ENCODE data around the gene RAB20. TPM values are rescaled to one million over a fixed set of nuclear protein-coding genes. Genes with fewer than 3 reads are reported as not detected.

Gene RAB20
- total and polyA plus RNA-seq, 4 donors: 9.8 to 36.9 (median 25.2) TPM

- Histone ChIP-seq H3K36me3 (ENCODE audit: control insufficient read depth in 4 of 4, insufficient read depth in 3 of 4, low read depth in 1 of 4, low read length in 3 of 4) (peaks cover 0 to 5% (median 0%) of the 10 kb centered on the region in 4 donors), H3K9me3 (ENCODE audit: control insufficient read depth in 4 of 4, low read length in 3 of 4) (no peaks in the 10 kb centered on the region), H3K4me1 (ENCODE audit: control insufficient read depth in 4 of 4, insufficient read depth in 4 of 4, low read length in 3 of 4) (peaks cover 0 to 2% (median 0%) of the 10 kb centered on the region in 4 donors), H3K4me3 (ENCODE audit: low read depth in 1 of 3, low read length in 3 of 3) (no peak overlapping the region), H3K9ac (ENCODE audit: low read depth in 1 of 2, low read length in 2 of 2) (no peak overlapping the region), H3K27ac (ENCODE audit: low read depth in 1 of 2, low read length in 2 of 2) (no peak overlapping the region), H3K27me3 (ENCODE audit: control insufficient read depth in 4 of 4, insufficient read depth in 4 of 4, low read length in 3 of 4) (no peaks in the 10 kb centered on the region)
- TF ChIP-seq NR2F2 (IDR thresholded peaks at IDR 0.05) (no peak), ATF3 (IDR thresholded peaks at IDR 0.05) (no peak), CTCF (IDR thresholded peaks at IDR 0.05; ENCODE audit: low read depth, low read length, missing input control) (no peak), HNF4G (IDR thresholded peaks at IDR 0.05) (no peak), TAF1 (conservative IDR thresholded peaks at IDR 0.05) (no peak), ZBTB33 (IDR thresholded peaks at IDR 0.05) (no peak), GABPA (IDR thresholded peaks at IDR 0.05 in 1 of 2, conservative IDR thresholded peaks at IDR 0.05 in 1 of 2) (no peak), YY1 (IDR thresholded peaks at IDR 0.05) (no peak)
- WGBS: 92% methylated on average over 30 of the region's 30 CpGs
- DNase-seq (ENCODE audit: low spot score): no peak
These were observed 68.6 kb downstream of the RAB20 start for GRCh38 chr13:110492679-110493593.

- Histone ChIP-seq H3K27me3 (ENCODE audit: control insufficient read depth in 4 of 4, insufficient read depth in 4 of 4, low read length in 3 of 4) (no peaks in the 10 kb centered on the region), H3K36me3 (ENCODE audit: control insufficient read depth in 4 of 4, insufficient read depth in 3 of 4, low read depth in 1 of 4, low read length in 3 of 4) (peaks cover 0 to 5% (median 0%) of the 10 kb centered on the region in 4 donors), H3K4me1 (ENCODE audit: control insufficient read depth in 4 of 4, insufficient read depth in 4 of 4, low read length in 3 of 4) (peaks cover 0 to 1% (median 0%) of the 10 kb centered on the region in 4 donors), H3K4me3 (ENCODE audit: low read depth in 1 of 3, low read length in 3 of 3) (no peak overlapping the region), H3K9ac (ENCODE audit: low read depth in 1 of 2, low read length in 2 of 2) (no peak overlapping the region), H3K9me3 (ENCODE audit: control insufficient read depth in 4 of 4, low read length in 3 of 4) (no peaks in the 10 kb centered on the region), H3K27ac (ENCODE audit: low read depth in 1 of 2, low read length in 2 of 2) (no peak overlapping the region)
- DNase-seq (ENCODE audit: low spot score): no peak
- 94% methylated on average over 24 of the region's 24 CpGs for WGBS
- TF ChIP-seq ZBTB33 (IDR thresholded peaks at IDR 0.05): no peak
- no peak for TF ChIP-seq TAF1 (conservative IDR thresholded peaks at IDR 0.05)
- TF ChIP-seq EGR1 (IDR thresholded peaks at IDR 0.05; ENCODE audit: low read depth in 2 of 2): no peak
- no peak for TF ChIP-seq FOXA2 (IDR thresholded peaks at IDR 0.05)
- no peak for TF ChIP-seq REST (IDR thresholded peaks at IDR 0.05)
- no peak for TF ChIP-seq HNF4A (conservative IDR thresholded peaks at IDR 0.05)
- TF ChIP-seq GABPA (IDR thresholded peaks at IDR 0.05 in 1 of 2, conservative IDR thresholded peaks at IDR 0.05 in 1 of 2): no peak
- TF ChIP-seq FOXA1 (IDR thresholded peaks at IDR 0.05): no peak
- no peak for TF ChIP-seq JUND (IDR thresholded peaks at IDR 0.05)
- no peak for TF ChIP-seq YY1 (IDR thresholded peaks at IDR 0.05)
- TF ChIP-seq SP1 (IDR thresholded peaks at IDR 0.05): no peak
These were observed 69.4 kb downstream of the RAB20 start for GRCh38 chr13:110491869-110492678.

Data from liver (tissue), 9 donors.